ENCODE data around the gene SLC52A1. TPM values are rescaled to one million over a fixed set of nuclear protein-coding genes. Genes with fewer than 3 reads are reported as not detected.

The SLC52A1 gene
- total and polyA plus RNA-seq, 8 donors, result 0.08 TPM; not detected in 7

DNA sequence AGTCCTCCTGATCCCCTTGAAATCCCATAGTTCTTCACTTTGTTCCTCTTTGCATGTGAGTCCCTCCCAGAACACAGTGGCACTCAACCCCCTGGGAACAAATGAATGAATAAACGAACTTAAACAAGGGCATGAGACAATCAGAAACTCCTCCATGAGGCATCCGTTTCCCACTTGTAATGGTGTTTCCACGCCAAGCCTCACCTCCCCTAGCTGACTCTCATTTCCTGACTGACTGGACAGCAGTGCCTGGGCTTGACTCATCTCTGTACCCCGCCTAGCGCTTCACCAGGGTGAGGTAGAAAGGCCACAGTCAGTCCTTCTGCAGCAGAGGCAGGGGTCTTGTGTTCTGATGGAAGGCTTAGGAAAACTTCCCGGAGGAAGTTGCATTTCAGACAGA is 23.3 kb downstream of the SLC52A1 start:
- no peak overlapping the region for H3K4me3 ChIP-seq
- no peak for FAIRE-seq
- intact Hi-C loops (cut with DNase I), result no loop called here
- H3K27me3 ChIP-seq, result no peaks in the 10 kb centered on the region
- 84 to 89% methylated on average over 6 of the region's 6 CpGs for WGBS, 2 donors
- peaks cover 2 to 13% (median 7%) of the 10 kb centered on the region in 3 donors for H3K36me3 ChIP-seq
- no peaks in the 10 kb centered on the region for H3K4me1 ChIP-seq
- H3K27ac ChIP-seq, result no peak overlapping the region
- H3K9me3 ChIP-seq, result no peaks in the 10 kb centered on the region
- TF ChIP-seq, protein P1, sequence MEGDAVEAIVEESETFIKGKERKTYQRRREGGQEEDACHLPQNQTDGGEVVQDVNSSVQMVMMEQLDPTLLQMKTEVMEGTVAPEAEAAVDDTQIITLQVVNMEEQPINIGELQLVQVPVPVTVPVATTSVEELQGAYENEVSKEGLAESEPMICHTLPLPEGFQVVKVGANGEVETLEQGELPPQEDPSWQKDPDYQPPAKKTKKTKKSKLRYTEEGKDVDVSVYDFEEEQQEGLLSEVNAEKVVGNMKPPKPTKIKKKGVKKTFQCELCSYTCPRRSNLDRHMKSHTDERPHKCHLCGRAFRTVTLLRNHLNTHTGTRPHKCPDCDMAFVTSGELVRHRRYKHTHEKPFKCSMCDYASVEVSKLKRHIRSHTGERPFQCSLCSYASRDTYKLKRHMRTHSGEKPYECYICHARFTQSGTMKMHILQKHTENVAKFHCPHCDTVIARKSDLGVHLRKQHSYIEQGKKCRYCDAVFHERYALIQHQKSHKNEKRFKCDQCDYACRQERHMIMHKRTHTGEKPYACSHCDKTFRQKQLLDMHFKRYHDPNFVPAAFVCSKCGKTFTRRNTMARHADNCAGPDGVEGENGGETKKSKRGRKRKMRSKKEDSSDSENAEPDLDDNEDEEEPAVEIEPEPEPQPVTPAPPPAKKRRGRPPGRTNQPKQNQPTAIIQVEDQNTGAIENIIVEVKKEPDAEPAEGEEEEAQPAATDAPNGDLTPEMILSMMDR (IDR thresholded peaks at IDR 0.05), result no peak
- no peak for DNase-seq
- ATAC-seq, result no peak

DNA sequence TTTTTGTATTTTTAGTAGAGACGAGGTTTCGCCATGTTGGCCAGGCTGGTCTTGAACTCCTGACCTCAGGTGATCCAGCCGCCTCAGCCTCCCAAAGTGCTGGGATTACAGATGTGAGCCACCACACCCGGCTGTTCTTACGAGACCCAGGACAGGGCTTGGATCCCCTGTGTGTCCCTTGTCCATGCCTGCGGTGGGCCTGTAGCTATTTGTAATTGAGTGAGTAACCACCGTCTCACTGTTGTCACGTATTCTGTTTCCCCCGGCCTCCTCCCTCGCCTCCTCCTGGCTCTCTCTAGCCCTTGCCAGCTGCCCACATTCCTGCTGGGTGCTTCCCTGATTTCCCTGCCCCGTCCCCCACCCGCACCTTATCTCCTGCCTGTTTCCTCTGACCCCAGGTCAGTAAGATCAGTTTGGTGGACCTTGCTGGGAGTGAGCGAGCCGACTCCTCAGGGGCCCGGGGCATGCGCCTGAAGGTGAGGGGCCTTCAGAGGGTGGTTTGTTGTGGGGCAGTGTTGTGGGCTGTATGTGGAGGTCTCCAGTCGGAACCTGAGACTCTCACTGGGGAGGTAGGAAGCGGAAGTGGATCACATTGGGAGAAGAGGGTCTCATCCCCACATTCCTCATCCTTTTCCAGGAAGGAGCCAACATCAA is 31.9 kb downstream of the SLC52A1 start:
- Histone ChIP-seq H3K4me3 (no peak overlapping the region), H3K36me3 (peaks cover 8 to 60% (median 35%) of the 10 kb centered on the region in 3 donors), H3K27ac (no peak overlapping the region), H3K4me1 (peaks cover 4 to 15% (median 5%) of the 10 kb centered on the region in 3 donors), H3K9me3 (no peaks in the 10 kb centered on the region), H3K27me3 (no peaks in the 10 kb centered on the region)
- DNase-seq, result no peak
- TF ChIP-seq, protein P1 (IDR thresholded peaks at IDR 0.05), result no peak
- intact Hi-C loops (cut with DNase I), result no loop called here
- 95 to 96% methylated on average over 18 of the region's 18 CpGs for WGBS, 2 donors
- ATAC-seq, result no peak
- no peak for FAIRE-seq

DNA sequence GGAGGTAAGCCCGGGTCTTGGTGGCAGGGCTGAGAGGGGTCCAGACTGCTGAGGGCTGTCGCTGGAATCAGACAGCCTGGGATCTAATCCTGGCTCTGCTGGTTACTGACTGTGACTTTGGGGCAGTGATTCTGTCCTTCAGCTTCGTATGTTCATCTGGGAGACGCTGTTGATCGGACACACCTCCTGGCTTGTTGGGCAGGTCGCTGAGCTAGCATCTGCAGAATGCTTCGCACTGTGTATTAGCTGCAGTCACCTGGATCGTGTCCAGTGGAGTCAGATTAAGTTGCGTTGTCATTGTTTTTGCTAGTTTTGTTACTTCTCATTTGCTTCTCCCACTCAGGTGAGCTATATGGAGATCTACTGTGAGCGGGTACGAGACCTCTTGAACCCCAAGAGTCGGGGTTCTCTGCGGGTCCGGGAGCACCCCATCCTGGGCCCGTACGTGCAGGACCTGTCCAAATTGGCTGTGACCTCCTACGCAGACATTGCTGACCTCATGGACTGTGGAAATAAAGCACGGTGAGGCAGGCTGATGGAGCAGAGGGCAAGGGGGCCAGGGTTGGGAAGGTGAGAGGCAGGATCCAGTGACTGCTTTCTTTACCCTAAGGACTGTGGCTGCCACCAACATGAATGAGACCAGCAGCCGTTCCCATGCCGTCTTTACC is 33.0 kb downstream of the SLC52A1 start:
- ATAC-seq, result no peak
- no peak overlapping the region for H3K27ac ChIP-seq
- FAIRE-seq, result no peak
- H3K4me1 ChIP-seq, result peaks cover 4 to 15% (median 5%) of the 10 kb centered on the region in 3 donors
- intact Hi-C loops (cut with DNase I), result no loop called here
- TF ChIP-seq, protein P1 (IDR thresholded peaks at IDR 0.05), result no peak
- no peaks in the 10 kb centered on the region for H3K27me3 ChIP-seq
- H3K4me3 ChIP-seq, result no peak overlapping the region
- WGBS, 2 donors, result 93% methylated on average over 20 of the region's 20 CpGs
- peaks cover 8 to 53% (median 32%) of the 10 kb centered on the region in 3 donors for H3K36me3 ChIP-seq
- no peaks in the 10 kb centered on the region for H3K9me3 ChIP-seq
- DNase-seq, result no peak

DNA sequence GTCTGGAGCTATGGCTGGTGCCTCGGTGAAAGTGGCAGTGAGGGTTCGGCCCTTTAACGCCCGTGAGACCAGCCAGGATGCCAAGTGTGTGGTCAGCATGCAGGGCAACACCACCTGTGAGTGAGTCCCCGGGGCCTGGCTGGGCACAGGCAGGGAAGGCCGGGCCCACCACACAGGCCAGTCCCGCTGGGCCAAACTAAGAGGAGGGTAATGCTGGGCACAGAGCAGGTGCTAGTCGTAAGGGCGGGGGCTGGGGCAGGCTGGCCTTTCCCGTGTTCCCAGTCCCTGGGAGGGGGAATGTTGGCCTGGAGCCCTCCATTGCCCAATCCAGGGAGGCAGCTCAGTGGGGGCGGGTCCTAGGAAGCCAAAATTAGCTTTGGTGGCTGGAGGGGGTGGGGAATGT is 35.0 kb downstream of the SLC52A1 start:
- H3K27ac ChIP-seq, result no peak overlapping the region
- FAIRE-seq (no peak), DNase-seq (peak in 4 of 6 donors; percentile 43 to 76 (median 56)), ATAC-seq (no peak)
- 49 to 69% methylated on average over 10 to 11 of the region's 11 CpGs for WGBS, 2 donors
- intact Hi-C loops (cut with DNase I), result no loop called here
- H3K4me1 ChIP-seq, result peaks cover 4 to 15% (median 11%) of the 10 kb centered on the region in 3 donors
- TF ChIP-seq, protein P1 (IDR thresholded peaks at IDR 0.05), result no peak
- peak overlapping the region in 1 of 4 donors; percentile 98 for H3K4me3 ChIP-seq
- H3K9me3 ChIP-seq, result no peaks in the 10 kb centered on the region
- H3K36me3 ChIP-seq, result peaks cover 4 to 35% (median 25%) of the 10 kb centered on the region in 3 donors
- H3K27me3 ChIP-seq, result no peaks in the 10 kb centered on the region
